Thoracic aorta (tissue), 2 donors: Measurements from ENCODE around the gene ZNF697. TPM values are rescaled to one million over a fixed set of nuclear protein-coding genes. Genes with fewer than 3 reads are reported as not detected.

Source experiments
- ATAC-seq: fragments of 150-250 bp; one replicate; pipeline ENCODE4 v1.8.0; 2017; ENCODE audit warnings: low read depth; ENCODE audit not compliant: insufficient number of reproducible peaks, low FRiP score
- DNase-seq: peaks from one replicate; pipeline ENCODE4 v3.0.0-alpha.2; 2020; ENCODE audit warnings: low spot score
- H3K27ac ChIP-seq, 2 donors: fragments of 200-600 bp; sonication (generic); 1 replicate in 1 of 2; 2 replicates in 1 of 2; pipeline ENCODE4 v1.5.1; 2016; ENCODE audit warnings: mild to moderate bottlenecking in 2 of 2, moderate library complexity in 2 of 2
- H3K27me3 ChIP-seq: fragments of 200-600 bp; sonication (generic); replicated peaks from 2 replicates; pipeline ENCODE4 v1.6.0; 2016; ENCODE audit warnings: mild to moderate bottlenecking; ENCODE audit not compliant: insufficient read depth
- H3K36me3 ChIP-seq: fragments of 200-600 bp; sonication (generic); one replicate; pipeline ENCODE4 v1.5.1; 2016
- H3K4me1 ChIP-seq, 2 donors: fragments of 200-600 bp; sonication (generic); 1 replicate in 1 of 2; 2 replicates in 1 of 2; pipeline versions ENCODE4 v1.5.1 to v1.6.0; 2016; ENCODE audit warnings: low read depth in 2 of 2, mild to moderate bottlenecking in 1 of 2; ENCODE audit not compliant: control insufficient read depth in 1 of 2
- H3K4me3 ChIP-seq: fragments of 200-600 bp; sonication (generic); 2 replicates; pipeline ENCODE4 v1.5.1; 2016; ENCODE audit warnings: mild to moderate bottlenecking
- H3K9me3 ChIP-seq: fragments of 200-600 bp; sonication (generic); 2 replicates; pipeline ENCODE4 v1.5.1; 2016
- total RNA-seq, 2 donors: library from RNA; depleted of rRNA; stranded (reverse); fragments of >200 nt; gene quantifications; one replicate each; pipeline versions ENCODE4 v1.1.0 to v1.2.3, GENCODE V29; 2016
- TF ChIP-seq, protein P1 (sequence below): fragments of 200-600 bp; sonication (generic); IDR thresholded peaks from one replicate; pipeline ENCODE4 v1.5.1; 2019; ENCODE audit warnings: antibody characterized with exemption

ZNF697 gene
- total RNA-seq, 2 donors from 2014 or later: 0.95 to 4.1 TPM

DNA sequence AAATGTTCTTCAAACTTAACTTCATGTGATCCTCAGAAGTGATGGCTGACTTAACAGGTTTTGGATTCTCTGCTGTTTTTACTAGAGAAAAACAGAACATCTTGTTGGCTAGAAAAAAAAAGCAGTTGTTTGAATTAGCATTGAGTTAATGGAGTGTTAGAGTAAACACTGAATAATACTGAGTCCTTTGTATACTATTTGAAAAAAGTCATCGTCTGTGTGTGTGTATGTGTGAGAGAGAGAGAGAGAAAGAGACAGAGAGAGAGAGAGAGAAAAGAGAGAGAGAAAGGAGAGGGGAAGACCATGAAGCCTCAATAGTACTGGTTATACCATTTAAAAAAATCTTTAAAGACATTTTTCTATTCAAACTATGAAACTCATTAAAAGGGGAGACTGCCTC lies 10.4 kb downstream of the ZNF697 start:
- H3K27me3 ChIP-seq: no peaks in the 10 kb centered on the region
- H3K9me3 ChIP-seq: no peaks in the 10 kb centered on the region
- TF ChIP-seq, protein P1, sequence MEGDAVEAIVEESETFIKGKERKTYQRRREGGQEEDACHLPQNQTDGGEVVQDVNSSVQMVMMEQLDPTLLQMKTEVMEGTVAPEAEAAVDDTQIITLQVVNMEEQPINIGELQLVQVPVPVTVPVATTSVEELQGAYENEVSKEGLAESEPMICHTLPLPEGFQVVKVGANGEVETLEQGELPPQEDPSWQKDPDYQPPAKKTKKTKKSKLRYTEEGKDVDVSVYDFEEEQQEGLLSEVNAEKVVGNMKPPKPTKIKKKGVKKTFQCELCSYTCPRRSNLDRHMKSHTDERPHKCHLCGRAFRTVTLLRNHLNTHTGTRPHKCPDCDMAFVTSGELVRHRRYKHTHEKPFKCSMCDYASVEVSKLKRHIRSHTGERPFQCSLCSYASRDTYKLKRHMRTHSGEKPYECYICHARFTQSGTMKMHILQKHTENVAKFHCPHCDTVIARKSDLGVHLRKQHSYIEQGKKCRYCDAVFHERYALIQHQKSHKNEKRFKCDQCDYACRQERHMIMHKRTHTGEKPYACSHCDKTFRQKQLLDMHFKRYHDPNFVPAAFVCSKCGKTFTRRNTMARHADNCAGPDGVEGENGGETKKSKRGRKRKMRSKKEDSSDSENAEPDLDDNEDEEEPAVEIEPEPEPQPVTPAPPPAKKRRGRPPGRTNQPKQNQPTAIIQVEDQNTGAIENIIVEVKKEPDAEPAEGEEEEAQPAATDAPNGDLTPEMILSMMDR: no peak
- no peaks in the 10 kb centered on the region for H3K36me3 ChIP-seq
- ATAC-seq: no peak
- H3K4me1 ChIP-seq: peaks cover 0 to 2% of the 10 kb centered on the region in 2 donors
- DNase-seq: no peak
- H3K27ac ChIP-seq: no peak overlapping the region
- H3K4me3 ChIP-seq: no peak overlapping the region

DNA sequence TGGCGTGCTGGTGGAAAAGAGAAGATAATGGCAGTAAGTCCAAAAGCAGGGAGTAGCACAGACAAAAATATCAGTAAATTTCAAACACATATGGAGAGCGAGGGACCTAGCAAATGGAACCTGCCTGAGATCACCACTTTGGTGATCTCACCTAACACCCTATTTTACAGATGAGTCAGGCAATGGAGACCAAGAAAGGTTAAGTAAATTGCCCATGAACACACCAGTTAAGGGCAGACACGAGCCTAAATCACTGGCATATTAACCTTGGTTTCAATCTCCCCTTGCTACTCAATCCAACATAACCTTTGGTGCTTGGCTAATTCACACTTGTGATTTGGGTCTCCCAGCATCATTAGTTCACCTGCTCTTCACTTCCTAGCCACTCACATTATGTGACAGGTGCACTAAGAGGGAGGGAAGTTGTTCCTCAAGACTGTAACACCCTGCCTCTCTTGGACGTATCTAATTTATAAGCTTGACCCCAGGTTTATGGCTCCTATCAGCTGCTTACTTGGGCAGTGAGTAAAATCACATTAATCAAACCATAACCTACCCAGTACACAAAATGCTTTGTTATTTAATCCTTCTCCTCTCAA lies 11.5 kb downstream of the ZNF697 start:
- ATAC-seq (no peak), DNase-seq (no peak)
- peaks cover 4 to 13% of the 10 kb centered on the region in 2 donors for H3K4me1 ChIP-seq
- H3K36me3 ChIP-seq: no peaks in the 10 kb centered on the region
- H3K9me3 ChIP-seq: no peaks in the 10 kb centered on the region
- TF ChIP-seq, protein P1: no peak
- H3K27me3 ChIP-seq: no peaks in the 10 kb centered on the region
- no peak overlapping the region for H3K27ac ChIP-seq
- H3K4me3 ChIP-seq: no peak overlapping the region

DNA sequence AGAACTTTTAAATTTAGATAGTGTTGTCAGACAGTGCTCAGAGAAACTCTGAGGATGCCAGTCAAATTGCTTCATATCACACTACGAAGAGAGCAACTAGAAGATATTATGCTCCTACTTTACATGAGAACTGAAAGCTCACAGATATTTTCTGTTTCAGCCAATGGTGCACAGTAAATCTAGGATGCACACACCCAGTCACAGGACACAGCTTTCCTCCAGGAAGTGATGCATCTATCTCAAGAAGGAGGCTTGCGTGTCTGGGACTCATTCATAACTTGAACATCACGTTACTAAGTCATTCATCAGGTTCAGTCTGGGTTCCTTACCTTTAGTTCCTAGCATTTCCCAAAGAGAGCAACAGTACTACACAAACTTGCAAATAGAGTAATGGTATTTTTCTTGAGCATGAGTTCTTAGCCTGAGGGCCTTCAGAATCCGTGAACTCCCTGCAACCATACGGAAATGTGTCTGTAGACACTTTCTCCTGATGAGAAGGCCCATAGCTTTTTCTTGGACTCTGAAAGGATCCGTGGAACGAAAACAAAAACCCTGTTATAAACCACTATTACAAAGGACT lies 12.2 kb downstream of the ZNF697 start:
- Histone ChIP-seq H3K27me3 (no peaks in the 10 kb centered on the region), H3K4me3 (no peak overlapping the region), H3K9me3 (no peaks in the 10 kb centered on the region), H3K36me3 (no peaks in the 10 kb centered on the region), H3K27ac (no peak overlapping the region), H3K4me1 (peaks cover 8 to 19% of the 10 kb centered on the region in 2 donors)
- TF ChIP-seq, protein P1: no peak
- ATAC-seq (no peak), DNase-seq (no peak)

- H3K9me3 ChIP-seq: no peaks in the 10 kb centered on the region
- ATAC-seq (no peak), DNase-seq (no peak)
- H3K4me1 ChIP-seq: peaks cover 10 to 23% of the 10 kb centered on the region in 2 donors
- H3K4me3 ChIP-seq: no peak overlapping the region
- H3K36me3 ChIP-seq: no peaks in the 10 kb centered on the region
- TF ChIP-seq, protein P1: no peak
- no peaks in the 10 kb centered on the region for H3K27me3 ChIP-seq
- H3K27ac ChIP-seq: no peak overlapping the region
These were observed 14.1 kb downstream of the ZNF697 start for GRCh38 chr1:119634016-119634415.

- H3K27me3 ChIP-seq: no peaks in the 10 kb centered on the region
- DNase-seq (no peak), ATAC-seq (no peak)
- no peak overlapping the region for H3K27ac ChIP-seq
- TF ChIP-seq, protein P1: no peak
- no peaks in the 10 kb centered on the region for H3K36me3 ChIP-seq
- H3K4me1 ChIP-seq: peaks cover 10 to 23% of the 10 kb centered on the region in 2 donors
- H3K9me3 ChIP-seq: no peaks in the 10 kb centered on the region
- H3K4me3 ChIP-seq: no peak overlapping the region
These were observed 14.5 kb downstream of the ZNF697 start for GRCh38 chr1:119633575-119633974.
